NCI-H2107 (cell line): ENCODE results near the gene KCNG4.

Experiments
- DNase-seq: peaks from one replicate; lab custom pipeline; 2025; lab: John Stamatoyannopoulos, UW

Gene KCNG4

DNA sequence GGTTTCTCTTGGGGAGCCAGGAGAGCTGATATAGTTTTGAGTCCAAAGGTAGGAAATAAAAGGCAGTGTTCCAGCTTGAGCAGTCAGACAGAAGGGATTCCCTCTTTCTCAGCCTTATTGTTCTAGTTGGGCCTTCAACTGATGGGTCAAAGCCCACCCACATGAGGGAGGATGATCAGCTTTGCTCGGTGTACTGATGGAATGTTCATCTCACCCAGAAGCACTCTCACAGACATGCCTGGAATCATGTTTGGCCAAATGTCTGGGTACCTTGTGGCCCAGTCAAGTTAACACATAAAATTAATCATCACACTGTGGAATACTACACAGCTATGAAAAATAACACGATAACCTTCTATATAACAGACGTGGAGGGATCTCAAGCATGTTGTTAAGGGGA lies 23.1 kb upstream of the KCNG4 start:
- DNase-seq = no peak

DNA sequence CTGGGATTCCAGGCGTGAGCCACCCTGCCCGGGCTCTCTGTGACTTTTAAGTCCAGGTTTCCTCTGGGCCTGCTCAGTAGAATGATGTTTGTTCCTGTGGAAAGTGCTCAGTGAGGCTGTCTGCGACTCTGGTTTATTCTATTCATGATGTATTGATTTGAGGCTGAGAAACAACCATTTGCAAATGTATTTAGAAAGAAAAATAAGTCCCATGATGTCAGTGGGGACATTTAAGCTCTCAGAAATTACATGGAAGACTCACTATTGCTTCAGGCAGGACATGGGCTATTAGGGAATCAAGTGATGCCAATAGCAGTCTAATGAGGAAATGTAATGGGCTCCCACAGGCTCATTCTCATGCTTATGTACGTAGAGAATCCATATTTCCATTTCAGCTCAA lies 22.2 kb upstream of the KCNG4 start:
- no peak for DNase-seq

DNA sequence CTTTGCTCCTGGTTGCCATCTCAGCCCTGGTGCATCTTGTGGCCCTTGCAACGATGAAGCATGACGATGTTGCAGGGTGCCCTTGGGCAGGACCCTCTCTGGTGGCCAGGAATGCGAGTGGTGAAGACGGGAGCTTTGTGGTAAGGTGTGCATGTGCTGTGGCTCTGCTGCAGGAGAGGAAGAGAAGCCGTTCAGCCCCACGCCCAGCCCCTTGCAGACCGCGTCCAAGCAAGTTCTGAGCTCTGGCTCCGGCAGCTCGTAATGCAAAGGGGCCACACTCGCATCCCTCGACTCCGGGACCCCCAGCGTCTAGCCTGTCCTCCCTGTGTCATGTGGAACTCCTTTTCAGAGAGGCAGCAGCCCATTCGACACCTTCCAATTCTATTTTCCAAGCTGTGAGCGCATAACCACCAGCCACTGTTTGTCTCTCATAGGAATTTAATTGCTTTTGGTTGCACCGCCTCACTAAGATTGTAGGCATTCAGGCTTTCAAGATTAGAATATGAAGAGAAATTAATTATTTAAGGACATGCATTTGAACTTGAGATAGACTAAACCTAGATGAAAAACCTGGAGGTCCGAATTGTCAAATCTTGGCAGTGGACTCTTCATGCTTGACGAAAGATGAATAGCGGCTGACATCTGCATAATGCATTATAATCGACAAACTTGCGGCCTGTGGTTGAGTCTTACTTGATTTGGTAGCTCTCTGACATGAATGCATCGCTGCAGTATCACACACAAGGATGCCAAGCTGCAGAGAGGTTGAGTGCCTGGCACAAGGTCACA lies 21.1 kb upstream of the KCNG4 start:
- no peak for DNase-seq

DNA sequence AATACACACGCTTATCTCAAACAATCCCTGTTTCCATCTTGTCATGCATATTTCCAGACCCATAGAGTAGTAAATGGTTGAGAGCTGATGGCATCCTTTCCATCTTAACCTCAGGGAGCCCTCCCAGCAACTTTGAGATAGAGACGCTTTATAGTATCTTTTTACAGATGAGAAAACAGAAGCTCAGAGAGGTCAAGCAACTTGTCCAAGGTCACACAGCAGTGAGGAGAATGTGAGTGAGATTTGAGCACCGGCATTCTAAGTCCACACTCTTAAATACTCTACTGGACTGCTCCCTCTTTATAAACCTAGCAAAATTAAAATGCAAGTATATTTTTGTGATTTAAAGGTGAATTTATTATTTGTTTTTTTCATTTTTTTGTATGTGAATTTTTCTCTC lies 19.9 kb upstream of the KCNG4 start:
- no peak for DNase-seq

DNA sequence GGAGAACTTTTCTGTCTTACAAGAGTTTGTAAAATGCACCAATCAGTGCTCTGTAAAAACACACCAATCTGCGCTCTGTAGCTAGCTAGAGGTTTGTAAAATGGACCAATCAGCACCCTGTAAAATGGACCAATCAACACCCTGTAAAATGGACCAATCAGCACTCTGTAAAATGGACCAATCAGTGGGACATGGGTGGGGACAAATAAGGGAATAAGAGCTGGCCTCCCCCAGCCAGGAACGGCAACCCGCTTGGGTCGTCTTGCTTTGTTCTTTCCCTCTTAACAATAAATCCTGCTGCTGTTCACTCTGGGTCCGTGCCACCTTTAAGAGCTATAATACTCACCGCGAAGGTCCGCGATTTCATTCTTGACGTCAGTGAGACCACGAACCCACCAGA lies 18.5 kb upstream of the KCNG4 start:
- DNase-seq = no peak

DNA sequence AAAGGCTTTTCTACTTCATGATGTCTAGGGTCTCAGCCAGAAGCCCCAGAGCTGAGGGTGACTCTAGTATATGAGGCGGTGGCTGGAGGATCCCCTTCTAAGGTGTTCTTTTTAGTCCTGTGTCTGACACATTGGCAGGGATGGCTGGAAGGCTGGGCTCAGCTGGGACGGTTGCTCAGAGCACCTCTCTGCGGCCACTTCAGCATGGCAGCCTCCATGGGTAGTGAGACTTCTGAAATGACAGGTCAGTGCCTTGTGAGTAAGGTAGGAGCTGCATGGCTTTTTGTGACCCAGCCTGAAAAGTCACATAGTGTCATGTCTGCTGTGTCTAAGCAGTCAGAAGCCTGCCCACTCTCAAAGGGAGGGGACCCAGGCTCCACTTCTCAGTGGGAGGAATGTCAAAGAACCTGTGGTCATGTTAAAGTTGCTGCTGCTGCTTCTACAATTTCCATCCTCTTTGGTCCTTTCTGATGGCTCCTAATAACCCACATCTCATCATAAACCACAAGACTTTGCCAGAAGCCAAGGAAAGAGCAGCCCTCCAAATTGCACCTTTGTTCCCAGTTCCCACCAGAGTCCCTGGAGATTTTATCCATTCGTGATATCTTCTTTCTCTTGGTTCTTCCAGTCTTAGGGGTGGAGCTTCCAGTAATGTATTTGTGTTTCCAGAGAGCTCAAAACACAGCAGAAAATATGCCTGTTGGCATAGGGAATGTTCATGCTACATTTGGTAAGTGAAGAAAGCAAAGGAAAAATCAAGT lies 15.4 kb upstream of the KCNG4 start:
- no peak for DNase-seq

DNA sequence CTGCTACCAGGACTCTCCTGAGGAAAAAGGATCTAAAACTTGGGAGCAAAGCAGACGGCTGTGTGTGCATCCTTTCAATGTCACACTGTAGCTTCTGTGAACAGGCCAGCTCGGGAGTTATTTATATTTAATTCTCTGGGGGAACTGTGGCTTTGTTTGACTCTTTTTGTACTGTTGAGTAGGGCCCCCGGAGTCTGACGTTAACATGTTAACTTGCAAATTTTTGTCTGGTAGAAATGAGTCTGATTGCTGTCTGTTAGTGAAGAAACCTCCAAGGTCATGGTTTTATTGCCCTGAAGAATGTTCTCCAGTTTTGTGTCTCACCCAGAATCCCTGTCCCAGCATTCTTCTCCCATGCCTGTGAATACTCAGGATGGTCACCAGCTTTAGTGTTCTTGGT lies 14.2 kb upstream of the KCNG4 start:
- no peak for DNase-seq

DNA sequence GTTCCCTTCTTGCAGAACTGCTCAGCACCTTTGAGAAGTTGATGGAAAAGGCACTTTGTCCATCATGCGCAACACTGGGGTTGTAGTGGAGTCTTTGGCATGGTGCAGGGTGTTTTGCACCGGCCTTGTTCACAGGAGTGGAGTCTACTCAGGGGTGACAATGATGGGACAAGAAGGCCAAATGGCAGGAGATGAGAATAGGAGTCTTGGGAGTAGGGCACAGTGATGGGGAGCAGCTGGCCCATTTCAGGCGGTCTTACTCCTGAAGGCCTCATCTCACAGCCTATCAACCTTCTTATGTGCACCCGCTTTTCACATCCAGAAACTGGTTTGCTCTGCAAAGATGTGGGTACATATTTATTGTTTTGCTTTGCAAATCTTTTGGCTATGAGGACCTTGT lies 13.4 kb upstream of the KCNG4 start:
- DNase-seq = no peak

DNA sequence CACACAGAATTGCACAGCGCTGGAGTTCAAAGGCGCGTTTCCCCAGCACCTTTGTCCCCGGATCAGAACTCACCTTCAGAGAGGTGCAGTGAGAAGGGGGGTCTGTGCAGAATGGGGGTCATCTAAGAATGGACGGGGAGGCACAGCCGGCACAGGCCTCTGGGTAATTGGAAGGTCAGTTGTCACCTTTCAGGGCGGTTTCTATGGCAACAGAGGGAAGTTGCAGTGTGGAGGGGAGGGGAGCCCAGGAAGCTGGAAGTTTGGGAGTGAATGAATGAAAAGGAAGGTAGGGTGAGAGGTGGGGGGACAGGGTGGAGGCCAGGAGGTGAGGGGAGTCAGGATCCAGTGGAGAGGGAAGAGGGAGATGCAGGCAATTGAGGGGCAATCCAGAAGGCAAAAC lies 12.4 kb upstream of the KCNG4 start:
- DNase-seq = no peak

DNA sequence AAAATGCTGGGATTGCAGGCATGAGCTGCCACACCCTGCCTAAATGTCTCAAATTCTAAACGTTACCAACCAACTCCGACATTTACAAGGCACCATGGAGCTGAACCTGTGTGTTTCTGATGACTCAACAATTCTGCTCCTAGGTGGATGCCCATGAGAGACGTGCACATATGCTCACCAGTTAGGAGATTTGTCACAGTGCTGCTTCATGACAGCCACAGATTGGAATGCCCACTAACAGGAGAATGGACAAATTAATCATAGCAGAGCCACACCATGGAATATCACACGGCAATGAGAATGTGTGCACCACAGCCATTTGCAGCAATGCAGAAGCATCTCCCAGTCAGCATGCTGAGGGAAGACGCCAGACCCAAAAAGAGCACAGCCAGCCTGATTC lies 8.0 kb upstream of the KCNG4 start:
- DNase-seq = no peak

DNA sequence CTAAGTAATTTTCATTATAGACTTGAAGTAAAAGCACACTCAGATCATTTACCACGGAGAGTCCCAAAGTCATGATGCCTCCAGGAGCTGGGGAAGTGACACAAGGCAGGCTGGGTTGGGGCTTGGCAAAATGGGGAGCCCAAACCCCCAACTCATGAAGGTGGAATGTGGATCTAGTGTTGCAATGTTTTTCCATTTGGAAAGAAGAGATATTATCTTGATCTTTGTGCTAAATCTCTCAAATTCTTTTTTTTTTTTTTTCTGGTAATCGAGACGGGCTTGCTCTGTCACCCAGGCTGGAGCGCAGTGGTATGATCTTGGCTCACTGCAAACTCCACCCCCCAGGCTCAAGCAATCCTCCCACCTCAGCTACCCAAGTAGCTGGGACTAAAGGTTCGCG lies 7.5 kb upstream of the KCNG4 start:
- no peak for DNase-seq

DNA sequence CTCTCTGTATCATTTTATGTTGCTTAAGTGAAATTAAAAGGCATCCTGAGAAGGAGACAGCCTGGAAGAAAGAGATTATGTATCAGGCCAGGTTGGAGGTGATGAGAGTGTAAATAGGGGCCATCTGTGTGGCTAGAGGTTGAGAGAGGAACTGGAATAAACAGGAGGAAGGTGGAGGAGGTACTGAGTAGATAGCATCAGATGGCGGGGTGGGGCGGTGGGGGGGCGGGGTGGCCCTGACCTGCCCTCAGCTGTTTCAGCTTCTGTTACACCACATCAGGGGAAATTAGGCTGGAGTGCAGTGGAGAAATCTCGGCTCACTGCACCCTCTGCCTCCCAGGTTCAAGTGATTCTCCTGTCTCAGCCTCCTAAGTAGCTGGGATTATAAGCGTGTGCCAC lies 6.9 kb upstream of the KCNG4 start:
- DNase-seq = no peak

DNA sequence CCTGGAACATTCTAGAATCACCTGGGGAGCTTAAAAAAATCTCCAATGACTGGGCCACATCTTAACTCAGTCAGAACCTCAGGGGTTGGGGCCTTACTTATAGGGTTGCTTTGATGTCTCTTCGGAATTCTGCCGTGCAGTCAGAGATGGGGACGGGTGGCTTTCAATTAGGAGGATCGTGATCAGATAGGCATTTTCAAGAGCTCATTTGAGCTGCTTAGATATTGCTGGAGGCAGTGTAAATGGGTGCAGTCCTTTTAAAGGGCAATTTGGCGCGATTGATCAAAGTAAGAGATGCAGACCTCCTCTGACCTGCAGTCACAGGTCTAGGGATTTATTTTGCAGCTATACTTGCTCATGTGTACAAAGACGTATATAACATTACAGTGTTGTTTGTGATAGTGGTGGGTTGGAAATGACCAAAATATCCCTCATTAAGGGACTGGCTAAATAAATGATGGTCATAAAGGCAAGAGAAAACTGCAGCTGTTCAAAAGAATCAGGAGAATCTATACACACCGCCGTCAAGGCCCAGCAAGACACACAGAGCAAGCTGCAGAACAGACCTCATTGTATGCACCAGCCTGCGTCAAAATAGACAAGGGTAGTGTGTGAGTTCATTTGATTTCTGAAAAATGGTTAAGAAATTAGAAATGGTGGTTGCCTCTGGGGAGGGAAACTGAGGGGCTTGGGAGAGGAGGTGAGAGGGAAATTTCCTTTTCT lies 6.3 kb upstream of the KCNG4 start:
- no peak for DNase-seq

DNA sequence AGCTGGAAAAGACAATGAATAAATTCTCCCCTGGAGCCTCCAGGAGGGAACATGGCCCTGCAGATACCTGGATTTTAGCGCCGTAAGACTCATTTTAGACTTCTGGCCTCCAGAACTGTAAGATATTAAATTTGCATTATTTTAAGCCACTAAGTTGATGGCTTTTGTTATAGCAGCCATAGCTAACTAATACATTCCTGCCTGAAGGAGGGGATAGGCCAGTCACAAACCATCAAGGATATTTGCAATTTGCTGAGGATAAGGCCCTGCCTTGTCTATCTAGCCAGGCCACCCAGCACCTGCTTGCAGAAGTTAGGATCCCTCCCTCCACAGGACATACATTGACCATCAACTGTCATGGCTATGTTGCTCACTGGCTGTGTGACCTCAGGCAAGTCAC lies 4.9 kb upstream of the KCNG4 start:
- DNase-seq = no peak

DNA sequence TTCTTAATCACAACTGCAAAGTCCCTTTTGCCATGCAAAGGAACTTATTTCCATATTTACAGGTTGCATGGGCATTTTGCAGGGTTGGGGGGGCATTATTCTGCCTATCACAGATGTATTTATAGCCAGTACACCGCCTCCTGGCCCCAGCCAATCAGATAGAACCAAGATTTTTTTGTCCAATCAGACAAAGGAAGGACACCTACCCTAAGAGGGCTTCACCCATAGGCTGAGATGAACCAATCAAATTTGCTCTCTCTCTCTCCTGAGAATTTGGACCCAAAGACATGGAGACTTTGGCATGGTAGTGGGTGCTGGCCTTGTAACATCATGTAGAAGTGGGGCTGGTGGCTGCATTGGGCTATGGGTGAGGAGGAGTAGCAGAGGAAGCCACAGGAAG lies 3.9 kb upstream of the KCNG4 start:
- DNase-seq = no peak

DNA sequence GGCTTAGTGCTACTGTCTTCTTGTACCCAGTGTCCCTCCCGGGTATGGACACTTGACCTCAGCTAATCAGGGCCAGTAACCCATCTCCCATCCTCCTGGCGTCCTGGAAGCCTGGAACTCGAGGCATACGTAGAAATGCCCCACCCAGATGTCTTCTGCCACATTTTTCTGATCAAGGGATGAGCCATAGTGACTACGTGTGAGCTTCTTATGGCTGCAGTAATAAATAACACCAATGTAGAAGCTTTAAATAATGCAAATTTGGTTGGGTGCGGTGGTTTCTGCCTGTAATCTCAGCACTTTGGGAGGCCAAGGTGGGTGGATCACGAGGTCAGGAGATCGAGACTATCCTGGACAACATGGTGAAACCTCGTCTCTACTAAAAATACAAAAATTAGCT lies 3.0 kb upstream of the KCNG4 start:
- no peak for DNase-seq

DNA sequence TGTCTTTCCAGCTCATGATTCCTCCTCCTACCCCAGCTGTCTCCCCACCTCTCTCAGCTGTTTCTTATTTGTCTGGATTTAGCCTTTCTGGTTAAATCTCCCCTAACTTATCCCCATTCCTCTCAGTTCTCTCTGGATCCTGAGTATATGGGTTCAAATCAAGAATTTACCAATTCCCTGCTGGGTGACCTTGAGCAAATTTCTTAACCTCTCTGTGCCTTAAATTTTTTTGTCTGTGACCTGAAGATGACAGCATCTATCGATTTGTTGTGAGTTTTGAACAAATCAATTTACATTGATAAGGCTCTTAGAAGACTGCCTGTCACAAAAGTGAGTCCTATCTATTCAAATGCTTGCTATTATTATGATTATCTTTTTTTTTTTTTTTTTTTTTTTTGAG lies 2.0 kb upstream of the KCNG4 start:
- no peak for DNase-seq

DNA sequence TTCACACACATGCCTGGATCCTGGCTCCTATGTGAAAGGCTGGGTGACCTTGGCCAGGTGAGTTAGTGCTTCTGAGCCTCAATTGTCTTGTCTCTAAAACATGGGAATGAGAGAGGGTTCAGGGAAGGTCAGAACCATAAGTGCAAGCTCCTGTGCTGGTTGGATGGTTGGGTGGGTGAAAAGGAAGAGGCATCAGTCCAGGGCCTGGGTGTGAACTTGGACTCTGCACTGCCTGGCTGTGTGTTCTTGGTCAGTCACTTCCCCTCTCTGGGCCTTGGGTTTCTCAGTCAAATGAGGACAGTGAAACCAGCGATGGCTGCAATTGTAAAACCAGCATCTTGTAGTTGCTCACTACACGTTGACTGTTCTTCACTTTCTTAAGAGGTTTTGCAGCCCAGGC lies 643 bp upstream of the KCNG4 start:
- no peak for DNase-seq

DNA sequence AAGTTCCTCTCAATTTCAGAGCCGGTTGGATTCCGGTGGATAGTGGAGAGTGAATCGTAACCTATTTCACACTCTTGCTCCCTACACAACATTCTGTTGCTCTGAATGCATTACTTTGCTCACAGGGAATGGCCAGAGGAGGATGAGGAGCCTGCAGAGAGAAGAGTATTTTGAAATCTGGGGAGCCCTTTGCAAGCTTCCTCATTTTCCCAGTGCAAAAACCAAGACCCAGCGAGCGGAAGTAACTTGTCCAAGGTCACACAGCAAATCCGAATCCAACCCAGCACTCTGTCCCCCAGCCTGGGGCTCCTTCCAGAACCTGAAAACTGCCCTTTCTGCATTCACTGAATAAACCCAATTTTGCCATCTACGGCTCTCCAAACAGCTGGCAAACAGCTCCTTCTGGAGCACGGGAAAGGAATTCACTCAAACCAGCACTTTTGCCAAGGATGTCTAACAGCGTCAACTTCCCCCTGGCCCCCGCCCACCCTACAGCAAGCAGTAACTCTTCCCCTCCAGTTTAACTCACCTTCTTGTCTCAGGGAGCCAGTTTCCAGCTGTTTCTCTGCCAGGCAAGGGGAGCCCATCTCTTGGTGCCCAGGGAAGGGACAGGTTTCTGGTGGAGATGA lies 557 bp downstream of the KCNG4 start:
- DNase-seq = no peak

DNA sequence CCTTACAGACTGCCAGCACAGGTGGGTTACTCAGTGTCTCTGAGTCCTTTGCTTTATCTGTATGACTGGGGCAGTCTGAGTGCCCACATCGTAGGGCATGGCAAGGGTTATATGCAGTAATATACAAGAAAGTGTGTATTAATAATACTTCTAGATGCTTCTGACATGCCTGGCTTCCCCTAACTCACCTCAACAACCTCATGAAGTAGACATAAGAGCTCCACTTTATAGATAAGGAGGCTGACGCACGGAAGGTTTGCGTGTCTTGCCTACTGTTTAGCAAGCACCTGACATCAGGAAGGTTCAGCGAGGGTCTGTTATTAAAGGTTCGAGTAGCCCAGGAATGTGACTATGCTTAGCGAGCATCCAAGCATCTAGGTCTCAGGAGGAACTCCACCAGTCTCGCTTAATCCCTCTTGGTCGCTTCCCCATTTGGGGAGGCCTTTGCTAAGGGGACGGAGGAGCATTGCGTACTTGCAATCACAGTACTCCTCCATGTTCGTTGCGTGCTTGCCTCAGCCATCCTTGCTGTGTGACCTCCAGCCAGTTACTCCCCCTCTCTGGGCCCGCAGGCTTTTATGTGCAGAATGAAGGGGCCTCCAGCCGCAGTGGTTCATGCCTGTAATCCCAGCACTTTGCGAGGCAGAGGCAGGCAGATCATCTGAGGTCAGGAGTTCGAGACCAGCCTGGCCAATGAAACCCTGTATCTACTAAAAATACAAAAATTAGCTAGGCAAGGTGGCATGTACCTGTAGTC lies 1.6 kb downstream of the KCNG4 start:
- DNase-seq = no peak

DNA sequence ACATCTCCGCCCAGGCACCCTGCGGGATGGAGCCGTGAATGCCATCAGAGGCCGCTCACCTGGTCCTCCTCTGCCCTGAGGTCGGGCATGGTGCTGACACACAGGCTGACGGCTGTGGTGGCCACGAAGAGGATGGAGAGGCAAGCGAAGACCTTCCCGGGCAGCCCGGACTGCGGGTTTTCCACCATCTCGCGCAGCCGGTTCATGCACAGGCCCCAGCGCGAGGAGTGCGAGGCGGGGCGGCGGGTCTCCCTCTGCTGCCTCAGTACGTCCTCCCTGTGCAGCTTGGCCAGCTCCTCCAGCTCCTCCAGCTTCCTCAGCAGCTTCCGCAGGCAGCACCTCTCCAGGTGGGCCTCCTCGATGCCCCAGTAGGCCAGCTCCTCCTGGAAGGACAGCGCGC lies 3.1 kb downstream of the KCNG4 start:
- DNase-seq = no peak
